Parathyroid adenoma (tissue), 2 donors: ENCODE measurements around the gene CLDND2.

Experiments
- H2AFZ ChIP-seq: fragments of 300-600 bp; sonication (generic); one replicate; pipeline ENCODE4 v1.7.0; 2017; ENCODE audit warnings: antibody characterized with exemption, mild to moderate bottlenecking
- H3K27ac ChIP-seq: fragments of 300-600 bp; sonication (generic); one replicate; pipeline ENCODE4 v1.7.0; 2017
- H3K27me3 ChIP-seq: fragments of 300-600 bp; sonication (generic); one replicate; pipeline ENCODE4 v1.7.0; 2017; ENCODE audit warnings: low read length; ENCODE audit not compliant: control insufficient read depth, insufficient read depth
- H3K36me3 ChIP-seq: fragments of 300-600 bp; sonication (generic); one replicate; pipeline ENCODE4 v1.7.0; 2017; ENCODE audit warnings: low read length; ENCODE audit not compliant: control insufficient read depth, insufficient read depth
- H3K4me1 ChIP-seq: fragments of 300-600 bp; sonication (generic); one replicate; pipeline ENCODE4 v1.7.0; 2017; ENCODE audit warnings: control low read depth
- H3K4me2 ChIP-seq: fragments of 300-600 bp; sonication (generic); one replicate; pipeline ENCODE4 v1.7.0; 2017; ENCODE audit warnings: low read length
- H3K4me3 ChIP-seq: fragments of 300-600 bp; sonication (generic); one replicate; pipeline ENCODE4 v1.7.0; 2017; ENCODE audit warnings: low read depth, low read length
- H3K79me2 ChIP-seq: fragments of 300-600 bp; sonication (generic); one replicate; pipeline ENCODE4 v1.7.0; 2017; ENCODE audit warnings: control low read depth
- H3K9ac ChIP-seq: fragments of 300-600 bp; sonication (generic); one replicate; pipeline ENCODE4 v1.7.0; 2017; ENCODE audit warnings: mild to moderate bottlenecking
- H3K9me3 ChIP-seq: fragments of 300-600 bp; sonication (generic); one replicate; pipeline ENCODE4 v1.7.0; 2017; ENCODE audit warnings: low read length; ENCODE audit not compliant: control insufficient read depth
- CTCF ChIP-seq: fragments of 300-600 bp; sonication (generic); IDR thresholded peaks from one replicate; pipeline ENCODE4 v1.7.0; 2017; ENCODE audit warnings: antibody characterized with exemption, mild to moderate bottlenecking
- donor health status: primary hyperparathyroidism.

CLDND2 gene

DNA sequence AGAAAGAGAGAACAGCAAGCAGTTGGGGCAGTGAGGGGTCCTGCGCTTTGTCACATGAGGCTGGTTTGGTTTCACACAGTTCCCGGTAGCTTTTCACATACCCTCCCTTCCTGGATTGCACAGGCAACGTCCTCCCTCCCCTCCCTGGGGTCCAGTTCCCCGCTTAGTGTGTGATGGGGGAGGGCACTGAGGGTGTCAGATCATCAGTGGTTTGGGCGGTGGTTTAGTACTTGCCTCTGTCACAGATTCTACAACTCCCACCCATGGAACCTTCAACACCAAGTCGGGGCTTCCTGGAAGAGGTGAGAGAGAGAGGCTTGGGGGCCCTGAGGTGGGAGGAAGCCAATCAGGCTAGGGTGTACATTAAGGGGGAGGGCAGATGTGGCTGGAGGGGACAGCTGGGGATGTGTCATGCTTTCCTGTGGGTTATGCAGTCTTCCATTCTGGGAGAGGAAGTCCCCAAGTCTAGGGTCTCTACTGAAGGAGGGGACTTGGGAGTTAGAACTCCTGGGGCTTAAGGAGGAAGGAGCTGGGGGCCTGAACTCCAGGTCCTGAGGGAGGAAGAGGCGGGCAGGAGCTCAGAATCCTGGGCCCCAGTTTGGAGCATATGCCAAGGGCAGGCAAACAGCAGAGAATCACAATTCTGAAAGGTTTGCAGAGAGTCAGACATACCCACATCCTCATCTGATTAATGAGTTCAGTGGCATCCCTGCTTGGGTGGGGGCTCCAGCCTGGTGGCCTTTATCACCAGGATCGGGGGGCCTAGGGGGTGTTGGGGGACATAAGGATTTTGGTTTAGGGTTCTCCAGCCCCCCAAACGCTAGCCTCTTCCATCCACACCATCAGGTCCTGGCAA lies 4.1 kb upstream of the CLDND2 start, which contains the start of gene NKG7:
Gene NKG7 (minus strand): TSS at position 6 of the 856 bp plus-strand sequence. CDS start 119 bp downstream, outside the sequence.
- no peak for TF ChIP-seq CTCF
- H3K36me3 ChIP-seq, result no peaks in the 10 kb centered on the region
- H2AFZ ChIP-seq, result no peak within 1 kb of the TSS
- no peaks in the 10 kb centered on the region for H3K27me3 ChIP-seq
- H3K79me2 ChIP-seq, result no peaks in the 10 kb centered on the region
- no peak within 1 kb of the TSS for H3K4me2 ChIP-seq
- H3K9me3 ChIP-seq, result no peaks in the 10 kb centered on the region
- H3K4me1 ChIP-seq, result peaks cover 2% of the 10 kb centered on the region
- H3K4me3 ChIP-seq, result no peak within 1 kb of the TSS
- no peak within 1 kb of the TSS for H3K9ac ChIP-seq
- H3K27ac ChIP-seq, result no peak within 1 kb of the TSS

DNA sequence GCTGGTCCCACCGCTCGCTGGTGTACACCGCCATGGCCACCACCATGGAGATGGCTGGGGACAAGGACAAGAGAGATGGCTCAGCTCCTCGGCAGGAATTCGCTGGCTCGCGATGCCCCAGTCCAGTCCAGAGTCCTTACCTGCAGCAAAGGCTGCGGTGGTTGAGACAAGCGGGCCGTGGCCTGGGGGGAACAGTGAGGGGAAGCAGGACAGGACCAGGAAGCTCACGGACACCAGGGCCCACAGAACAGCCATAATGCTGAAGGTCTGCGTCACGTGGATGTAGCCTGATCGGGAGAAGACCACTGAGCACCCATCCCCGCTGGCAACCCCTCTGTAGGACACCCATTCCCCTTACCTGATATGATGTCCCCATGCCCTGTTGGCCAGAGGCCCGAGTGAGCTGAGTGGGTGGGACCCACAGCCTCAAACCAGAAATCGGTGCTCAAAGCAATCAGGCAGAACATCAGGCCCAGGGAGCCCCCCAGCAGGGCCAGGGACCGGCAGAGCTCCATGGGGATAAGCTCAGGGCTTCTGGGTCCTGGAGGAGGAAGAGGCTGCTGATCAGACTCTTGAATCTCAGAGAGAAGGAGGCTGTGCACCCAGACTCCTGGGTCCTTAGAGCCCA lies 3.3 kb upstream of the CLDND2 start:
- H3K27ac ChIP-seq, result no peak overlapping the region
- no peak overlapping the region for H3K9ac ChIP-seq

DNA sequence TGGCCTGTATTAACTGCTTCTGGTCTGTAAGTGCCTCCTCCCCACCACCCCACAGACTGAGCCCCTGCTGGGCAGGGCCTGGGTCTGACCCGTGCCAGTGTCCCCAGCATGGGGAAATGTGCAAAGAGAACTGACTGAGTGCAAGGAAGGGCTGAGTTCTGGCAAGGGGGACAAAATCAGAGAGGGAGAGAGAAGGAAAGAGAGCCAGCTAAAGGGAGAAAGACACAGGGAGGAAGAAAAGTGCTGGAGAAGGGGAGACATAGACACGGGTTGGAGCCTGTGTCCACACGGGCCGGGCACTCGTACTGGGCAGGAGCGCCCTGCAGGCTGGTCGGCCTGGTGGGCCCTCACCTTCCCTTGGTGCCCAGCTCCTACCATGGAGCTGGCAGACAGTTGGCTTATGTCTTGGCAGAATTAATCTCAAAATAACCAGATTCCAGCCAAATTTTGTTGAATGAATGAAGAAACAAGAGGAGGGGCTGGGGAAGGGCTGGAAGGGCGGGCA lies 2.4 kb upstream of the CLDND2 start:
- H3K9ac ChIP-seq, result no peak overlapping the region
- no peaks in the 10 kb centered on the region for H3K27me3 ChIP-seq
- H3K4me2 ChIP-seq, result no peak overlapping the region
- H2AFZ ChIP-seq, result no peak overlapping the region
- H3K27ac ChIP-seq, result no peak overlapping the region
- no peaks in the 10 kb centered on the region for H3K79me2 ChIP-seq
- H3K4me3 ChIP-seq, result no peak overlapping the region
- H3K4me1 ChIP-seq, result peaks cover 4% of the 10 kb centered on the region
- H3K9me3 ChIP-seq, result no peaks in the 10 kb centered on the region
- no peaks in the 10 kb centered on the region for H3K36me3 ChIP-seq
- TF ChIP-seq CTCF, result no peak

More for the DNA sequence above, 3.3 kb upstream of the CLDND2 start:
- Histone ChIP-seq H3K79me2 (no peaks in the 10 kb centered on the region), H3K27me3 (no peaks in the 10 kb centered on the region), H3K9me3 (no peaks in the 10 kb centered on the region), H3K4me2 (no peak overlapping the region), H3K4me3 (no peak overlapping the region), H2AFZ (no peak overlapping the region), H3K4me1 (peaks cover 4% of the 10 kb centered on the region), H3K36me3 (no peaks in the 10 kb centered on the region)
- TF ChIP-seq CTCF, result no peak

DNA sequence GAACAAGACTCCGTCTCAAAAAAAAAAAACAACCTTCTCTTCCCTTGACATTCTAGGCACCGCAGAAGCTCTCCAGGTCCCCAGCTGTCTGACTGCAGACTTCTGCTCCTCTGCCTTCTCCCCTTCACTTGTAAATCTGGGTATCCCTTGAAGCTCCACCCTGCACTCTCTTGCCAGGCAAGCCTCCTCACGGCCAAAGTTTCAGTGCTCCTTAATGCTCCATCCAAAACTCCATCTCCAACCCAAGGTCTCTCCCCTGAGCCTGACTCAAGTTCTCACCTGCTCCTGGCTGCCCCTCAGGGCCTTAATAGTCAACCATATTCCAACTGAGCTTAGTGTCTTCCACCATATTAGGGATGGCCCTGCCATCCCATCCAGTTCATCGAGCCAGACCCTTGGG lies 1.4 kb upstream of the CLDND2 start:
- peaks cover 5% of the 10 kb centered on the region for H3K79me2 ChIP-seq
- H3K4me2 ChIP-seq, result no peak overlapping the region
- H3K4me1 ChIP-seq, result peaks cover 7% of the 10 kb centered on the region
- H2AFZ ChIP-seq, result no peak overlapping the region
- no peak overlapping the region for H3K4me3 ChIP-seq
- H3K9ac ChIP-seq, result no peak overlapping the region
- no peaks in the 10 kb centered on the region for H3K27me3 ChIP-seq
- H3K27ac ChIP-seq, result no peak overlapping the region
- H3K9me3 ChIP-seq, result no peaks in the 10 kb centered on the region
- H3K36me3 ChIP-seq, result no peaks in the 10 kb centered on the region
- TF ChIP-seq CTCF, result no peak
